ENCODE data around the gene ADAMTS15. TPM values are rescaled to one million over a fixed set of nuclear protein-coding genes. Genes with fewer than 3 reads are reported as not detected.

Gene ADAMTS15
- total RNA-seq, 2 donors from 2014 or later, result 6.3 to 20.7 TPM

- intact Hi-C loops (cut with DNase I), result no loop called here
- DNase-seq (ENCODE audit: low spot score), result no peak
Observed at GRCh38 chr11:130486987-130487923, 38.8 kb downstream of the ADAMTS15 start.

- DNase-seq (ENCODE audit: low spot score), result peak; percentile 79
- intact Hi-C loops (cut with DNase I), result no loop called here
Observed at GRCh38 chr11:130487924-130488815, 39.7 kb downstream of the ADAMTS15 start.

GRCh38 chr11:130488848-130489584 is 40.6 kb downstream of the ADAMTS15 start:
- DNase-seq (ENCODE audit: low spot score), result no peak
- intact Hi-C loops (cut with DNase I), result no loop called here

GRCh38 chr11:130489716-130490115 is 41.3 kb downstream of the ADAMTS15 start:
- no peak for DNase-seq (ENCODE audit: low spot score)
- intact Hi-C loops (cut with DNase I), result no loop called here

- DNase-seq (ENCODE audit: low spot score), result no peak
- intact Hi-C loops (cut with DNase I), result no loop called here
Observed at GRCh38 chr11:130490682-130491449, 42.4 kb downstream of the ADAMTS15 start.

GRCh38 chr11:130498181-130498580 is 49.7 kb downstream of the ADAMTS15 start:
- no peak for DNase-seq (ENCODE audit: low spot score)
- intact Hi-C loops (cut with DNase I), result no loop called here

- intact Hi-C loops (cut with DNase I), result no loop called here
- DNase-seq (ENCODE audit: low spot score), result no peak
Observed at GRCh38 chr11:130499828-130500227, 51.4 kb downstream of the ADAMTS15 start.

GRCh38 chr11:130504317-130504716 is 55.9 kb downstream of the ADAMTS15 start:
- intact Hi-C loops (cut with DNase I), result no loop called here
- no peak for DNase-seq (ENCODE audit: low spot score)

GRCh38 chr11:130508913-130509312 is 60.5 kb downstream of the ADAMTS15 start:
- intact Hi-C loops (cut with DNase I), result no loop called here

GRCh38 chr11:130509942-130510341 is 61.5 kb downstream of the ADAMTS15 start:
- no peak for DNase-seq (ENCODE audit: low spot score)
- intact Hi-C loops (cut with DNase I), result no loop called here

More at GRCh38 chr11:130508913-130509312, 60.5 kb downstream of the ADAMTS15 start:
- DNase-seq (ENCODE audit: low spot score), result no peak

GRCh38 chr11:130510407-130511006 is 62.1 kb downstream of the ADAMTS15 start:
- no peak for DNase-seq (ENCODE audit: low spot score)
- intact Hi-C loops (cut with DNase I), result no loop called here

GRCh38 chr11:130511765-130512164 is 63.3 kb downstream of the ADAMTS15 start:
- DNase-seq (ENCODE audit: low spot score), result no peak
- intact Hi-C loops (cut with DNase I), result no loop called here

GRCh38 chr11:130512662-130513061 is 64.2 kb downstream of the ADAMTS15 start:
- DNase-seq (ENCODE audit: low spot score), result no peak
- intact Hi-C loops (cut with DNase I), result no loop called here

GRCh38 chr11:130513132-130513531 is 64.7 kb downstream of the ADAMTS15 start:
- intact Hi-C loops (cut with DNase I), result no loop called here
- no peak for DNase-seq (ENCODE audit: low spot score)

GRCh38 chr11:130514316-130514715 is 65.9 kb downstream of the ADAMTS15 start:
- DNase-seq (ENCODE audit: low spot score), result no peak
- intact Hi-C loops (cut with DNase I), result no loop called here

GRCh38 chr11:130514851-130515250 is 66.4 kb downstream of the ADAMTS15 start:
- intact Hi-C loops (cut with DNase I), result no loop called here

GRCh38 chr11:130515829-130516553 is 67.5 kb downstream of the ADAMTS15 start:
- intact Hi-C loops (cut with DNase I), result no loop called here
- no peak for DNase-seq (ENCODE audit: low spot score)

More at GRCh38 chr11:130514851-130515250, 66.4 kb downstream of the ADAMTS15 start:
- DNase-seq (ENCODE audit: low spot score), result no peak
